Activated T-helper 1 cell treated with anti-CD3 and anti-CD28 coated beads, Interleukin-12 subunit alpha, Interleukin-12 subunit beta, Interleukin-2, Interleukin-4 antibody, amounts not matched to agents 30 ng/mL and 10 ng/mL and 1 ng/mL, durations not matched to agents 14 hours and 24 hours and 36 hours (primary cell): ENCODE results near the gene KAT8. TPM values are rescaled to one million over a fixed set of nuclear protein-coding genes. Genes with fewer than 3 reads are reported as not detected.
"Not testable (repeated sequence)": the region's sequence is repeated elsewhere in the genome, so short reads cannot be mapped to it uniquely, and the experiment has no call there.

ENCODE experiments used
- DNase-seq: peaks from one replicate; pipeline ENCODE4 v3.0.0; 2021; ENCODE audit warnings: low spot score
- H3K27ac Mint-ChIP-seq: one replicate; pipeline ENCODE4 v1.8.0; 2021; ENCODE audit warnings: mild to moderate bottlenecking, mixed read lengths
- H3K27me3 Mint-ChIP-seq: one replicate; pipeline ENCODE4 v1.8.0; 2022; ENCODE audit warnings: mild to moderate bottlenecking, moderate library complexity, mixed read lengths; ENCODE audit not compliant: insufficient read depth
- H3K36me3 Mint-ChIP-seq: one replicate; pipeline ENCODE4 v1.8.0; 2021; ENCODE audit warnings: low read depth, mixed read lengths
- H3K4me1 Mint-ChIP-seq: one replicate; pipeline ENCODE4 v1.8.0; 2021; ENCODE audit warnings: low read depth, mixed read lengths
- H3K4me3 Mint-ChIP-seq: one replicate; pipeline ENCODE4 v1.8.0; 2021; ENCODE audit warnings: mild to moderate bottlenecking, moderate library complexity, mixed read lengths
- H3K9me3 Mint-ChIP-seq: one replicate; pipeline ENCODE4 v1.8.0; 2021; ENCODE audit warnings: mixed read lengths
- intact Hi-C: fragments of 100-400 bp; cut with micrococcal nuclease; formaldehyde crosslinking; loops from one replicate; pipeline ENCODE4 v1.15.1; 2024
- total RNA-seq: library from RNA; stranded (reverse); gene quantifications from 2 replicates; pipeline ENCODE4 v1.2.3, GENCODE V29; 2022

KAT8 gene
- total RNA-seq, 1 donor from 2014 or later, result 58.2 TPM

DNA sequence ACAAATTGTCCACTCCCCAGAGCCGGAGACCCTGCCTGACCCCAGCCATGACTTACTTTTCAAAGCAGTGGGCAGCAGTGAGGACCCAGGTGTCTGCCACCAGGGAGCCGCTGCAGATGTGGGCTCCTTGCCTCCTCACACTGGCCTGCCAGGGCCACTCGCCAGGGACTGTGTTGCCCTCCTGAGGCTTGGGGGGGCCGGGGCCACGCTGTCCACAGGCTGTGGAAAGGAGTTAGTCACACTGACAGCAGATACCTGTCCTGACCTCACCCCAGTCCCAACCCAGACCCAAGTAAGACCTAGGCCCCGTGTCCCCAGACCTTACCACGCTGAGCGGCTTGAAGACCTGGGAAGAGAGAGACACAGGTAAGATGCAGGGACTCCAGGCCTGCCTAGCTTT is 30.0 kb upstream of the KAT8 start:
- H3K4me1 Mint-ChIP-seq, result peaks cover 3% of the 10 kb centered on the region
- H3K36me3 Mint-ChIP-seq, result peaks cover 10% of the 10 kb centered on the region
- H3K9me3 Mint-ChIP-seq, result no peaks in the 10 kb centered on the region
- no peak for DNase-seq
- intact Hi-C loops, result no loop called here
- H3K27me3 Mint-ChIP-seq, result no peaks in the 10 kb centered on the region
- H3K4me3 Mint-ChIP-seq, result no peak overlapping the region
- H3K27ac Mint-ChIP-seq, result no peak overlapping the region

DNA sequence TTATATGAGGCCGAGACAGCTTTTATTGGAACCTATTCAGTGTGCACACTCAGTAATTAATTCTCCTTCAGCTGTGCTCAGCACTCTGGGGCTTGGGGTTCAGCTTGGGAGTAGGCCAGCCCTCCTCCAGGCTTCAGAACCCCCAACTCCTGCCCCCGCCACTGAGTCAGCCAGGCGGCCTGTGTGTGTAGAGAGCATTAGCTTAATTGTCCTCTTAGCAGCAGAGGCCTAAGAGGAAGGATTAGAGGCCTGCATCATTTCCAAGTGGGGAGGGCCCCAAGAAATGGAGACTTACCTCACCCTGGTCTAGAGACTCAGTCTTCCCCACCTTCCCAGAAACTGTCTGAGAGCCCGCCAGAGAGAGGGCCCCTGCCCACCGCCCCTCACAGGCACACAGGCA is 29.5 kb upstream of the KAT8 start:
- H3K9me3 Mint-ChIP-seq, result no peaks in the 10 kb centered on the region
- intact Hi-C loops, result no loop called here

DNA sequence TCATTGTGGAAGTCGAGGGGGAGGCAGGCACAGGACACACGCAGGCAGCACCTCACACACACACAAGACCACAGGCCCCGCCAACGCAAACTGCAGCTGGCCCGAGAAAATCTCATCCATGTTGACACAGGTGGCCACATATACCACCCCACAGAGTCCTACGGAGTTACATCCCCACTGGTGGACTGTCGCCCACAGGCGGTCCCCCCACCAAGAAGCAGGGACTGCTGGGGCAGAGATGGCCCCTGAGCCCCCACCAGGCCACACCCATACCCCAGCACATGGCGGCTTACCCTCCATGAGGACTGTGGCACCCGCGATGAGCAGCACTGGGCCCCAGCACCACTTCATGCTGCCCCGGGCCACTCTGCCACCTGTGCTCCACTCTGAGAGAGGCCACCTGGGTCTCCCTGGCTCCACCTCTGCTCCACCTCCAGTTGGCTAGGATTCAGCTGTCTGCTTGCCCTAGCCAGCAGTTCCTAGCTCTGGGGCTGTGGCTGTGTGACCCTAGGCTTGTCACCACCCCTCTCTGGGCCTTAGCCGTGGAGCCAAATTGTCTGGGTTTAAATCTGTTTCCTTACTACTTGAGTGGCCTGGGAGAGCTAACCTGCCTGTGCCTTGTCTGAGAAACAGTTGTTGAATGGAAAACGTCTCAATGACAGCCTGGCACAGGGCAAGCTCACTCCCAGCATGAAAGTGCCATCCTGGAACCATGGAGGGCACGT is 28.8 kb upstream of the KAT8 start, which contains the start of gene PRSS53:
Gene PRSS53 (minus strand): TSS at position 485 of the 725 bp plus-strand sequence. CDS start 134 bp downstream, at position 351.
- Mint-ChIP-seq H3K4me3 (no peak within 1 kb of the TSS), H3K36me3 (peaks cover 10% of the 10 kb centered on the region), H3K9me3 (no peaks in the 10 kb centered on the region), H3K27me3 (no peaks in the 10 kb centered on the region), H3K27ac (no peak within 1 kb of the TSS), H3K4me1 (peaks cover 6% of the 10 kb centered on the region)
- DNase-seq, result no peak
- intact Hi-C loops, result no loop called here

More for the DNA sequence above, 29.5 kb upstream of the KAT8 start:
- Mint-ChIP-seq H3K4me1 (peaks cover 6% of the 10 kb centered on the region), H3K27me3 (no peaks in the 10 kb centered on the region), H3K27ac (no peak overlapping the region), H3K4me3 (no peak overlapping the region), H3K36me3 (peaks cover 10% of the 10 kb centered on the region)
- no peak for DNase-seq

- H3K4me3 Mint-ChIP-seq, result no peak overlapping the region
- intact Hi-C loops, result no loop called here
- H3K4me1 Mint-ChIP-seq, result peaks cover 12% of the 10 kb centered on the region
- peaks cover 10% of the 10 kb centered on the region for H3K36me3 Mint-ChIP-seq
- H3K9me3 Mint-ChIP-seq, result no peaks in the 10 kb centered on the region
- DNase-seq, result no peak
- no peak overlapping the region for H3K27ac Mint-ChIP-seq
- no peaks in the 10 kb centered on the region for H3K27me3 Mint-ChIP-seq
These were observed 28.3 kb upstream of the KAT8 start for GRCh38 chr16:31089199-31089598.

DNA sequence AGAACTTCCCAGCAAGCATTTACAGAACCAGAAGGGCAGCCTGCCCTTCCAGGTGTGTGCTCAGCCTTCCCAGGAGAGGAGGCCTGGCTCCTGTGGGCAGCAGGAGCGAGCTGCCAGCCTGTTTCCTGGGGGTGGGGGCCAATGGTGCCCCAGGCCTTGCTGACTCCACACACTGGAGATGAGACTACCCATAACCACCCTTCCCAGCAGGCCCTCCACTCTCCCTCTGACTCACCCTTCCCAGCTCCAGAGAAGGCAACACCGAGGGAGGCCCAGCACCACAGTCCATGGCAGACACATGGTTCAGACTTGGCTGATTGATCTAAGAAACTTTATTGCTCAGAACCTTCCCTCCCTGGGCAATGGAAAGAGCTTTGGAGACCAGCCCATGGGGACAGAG is 26.9 kb upstream of the KAT8 start:
- Mint-ChIP-seq H3K36me3 (peaks cover 8% of the 10 kb centered on the region), H3K27me3 (no peaks in the 10 kb centered on the region), H3K9me3 (no peaks in the 10 kb centered on the region), H3K4me3 (no peak overlapping the region), H3K27ac (peak overlapping the region; percentile 23), H3K4me1 (peaks cover 18% of the 10 kb centered on the region)
- intact Hi-C loops, result loop anchor here (5.0 kb wide), 1 partner anchor 352 kb away; the partner anchor contains the start of gene ZNF843
- DNase-seq, result no peak

- peaks cover 5% of the 10 kb centered on the region for H3K36me3 Mint-ChIP-seq
- peak overlapping the region; percentile 56 for H3K4me3 Mint-ChIP-seq
- H3K4me1 Mint-ChIP-seq, result peaks cover 27% of the 10 kb centered on the region
- no peaks in the 10 kb centered on the region for H3K9me3 Mint-ChIP-seq
- no peak overlapping the region for H3K27ac Mint-ChIP-seq
- no peak for DNase-seq
- H3K27me3 Mint-ChIP-seq, result no peaks in the 10 kb centered on the region
- intact Hi-C loops, result loop anchor here (5.0 kb wide), 1 partner anchor 350 kb away; the partner anchor contains the start of gene ZNF843
These were observed 25.1 kb upstream of the KAT8 start for GRCh38 chr16:31092330-31092729.

DNA sequence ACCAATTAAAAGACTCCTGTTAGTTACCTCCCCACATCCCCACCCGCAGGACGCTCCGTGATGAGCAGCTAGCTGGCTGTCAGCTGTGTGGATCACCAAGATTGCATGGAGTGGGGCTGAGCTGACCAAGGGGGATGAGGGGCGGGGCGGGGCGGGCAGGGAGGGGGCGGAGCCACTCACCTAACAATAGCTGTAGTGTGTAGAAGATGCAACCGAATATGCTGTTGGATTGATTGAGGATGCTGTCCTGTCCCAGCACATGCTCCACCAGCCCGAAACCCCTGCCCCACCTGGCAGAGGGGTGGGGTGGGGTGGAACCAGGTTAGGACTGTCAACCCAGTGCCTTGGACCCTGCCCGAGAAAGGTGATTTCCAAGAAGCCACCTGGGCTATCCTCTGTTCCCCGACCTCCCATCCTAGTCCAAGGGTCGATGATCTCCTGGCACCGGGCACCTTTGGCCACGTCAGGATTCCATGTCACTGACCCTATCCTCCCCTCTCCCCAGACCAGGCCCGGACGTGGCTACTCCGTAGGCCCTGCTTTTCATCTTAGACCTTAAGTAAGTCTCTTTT is 24.2 kb upstream of the KAT8 start:
- Mint-ChIP-seq H3K36me3 (peaks cover 5% of the 10 kb centered on the region), H3K27ac (no peak overlapping the region), H3K4me3 (peak overlapping the region; percentile 71), H3K27me3 (no peaks in the 10 kb centered on the region), H3K4me1 (peaks cover 27% of the 10 kb centered on the region), H3K9me3 (no peaks in the 10 kb centered on the region)
- intact Hi-C loops, result loop anchor here (5.0 kb wide), 1 partner anchor 349 kb away; the partner anchor contains the start of gene ZNF843
- no peak for DNase-seq

DNA sequence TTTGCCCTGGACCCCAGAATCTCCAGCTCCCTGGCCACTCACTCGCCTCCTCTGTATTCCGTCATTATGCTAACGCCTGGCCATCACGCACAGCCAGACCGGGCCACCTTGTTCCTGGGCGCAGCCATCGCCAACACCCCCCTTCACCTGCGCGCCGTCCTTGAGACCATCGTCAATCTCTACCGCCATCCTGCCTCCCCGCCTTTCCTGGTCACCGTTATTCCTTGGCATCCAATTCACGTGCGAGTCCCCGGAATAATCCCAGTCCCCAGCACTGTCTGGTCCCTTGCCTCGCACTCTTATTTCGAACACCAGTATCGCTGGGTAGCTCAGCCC is 23.4 kb upstream of the KAT8 start:
- Mint-ChIP-seq H3K27ac (peak overlapping the region; percentile 82), H3K4me3 (peak overlapping the region; percentile 95), H3K36me3 (peaks cover 5% of the 10 kb centered on the region), H3K27me3 (no peaks in the 10 kb centered on the region), H3K9me3 (no peaks in the 10 kb centered on the region), H3K4me1 (peaks cover 27% of the 10 kb centered on the region)
- no peak for DNase-seq
- intact Hi-C loops, result loop anchor here (1.0 to 5.0 kb wide), 9 partner anchors 15 to 348 kb away; partner anchors contain the start of genes BCKDK, FBXL19, KAT8 and SETD1A

- no peaks in the 10 kb centered on the region for H3K9me3 Mint-ChIP-seq
- peaks cover 5% of the 10 kb centered on the region for H3K36me3 Mint-ChIP-seq
- peak within 1 kb of the TSS; percentile 95 for H3K4me3 Mint-ChIP-seq
- no peaks in the 10 kb centered on the region for H3K27me3 Mint-ChIP-seq
- H3K27ac Mint-ChIP-seq, result peak within 1 kb of the TSS; percentile 82
- H3K4me1 Mint-ChIP-seq, result peaks cover 27% of the 10 kb centered on the region
- DNase-seq, result peak; percentile 84
- intact Hi-C loops, result loop anchor here (1.0 to 5.0 kb wide), 9 partner anchors 14 to 348 kb away; partner anchors contain the start of genes BCKDK, FBXL19, KAT8 and SETD1A
These were observed 22.9 kb upstream of the KAT8 start, which contains the start of gene VKORC1 for GRCh38 chr16:31094424-31095120. Gene VKORC1 (minus strand): TSS chr16:31094797. CDS start chr16:31094729, 68 bp downstream.

- Mint-ChIP-seq H3K9me3 (no peaks in the 10 kb centered on the region), H3K27ac (no peak overlapping the region), H3K36me3 (no peaks in the 10 kb centered on the region), H3K4me1 (peaks cover 12% of the 10 kb centered on the region), H3K27me3 (peaks cover 1% of the 10 kb centered on the region), H3K4me3 (no peak overlapping the region)
- intact Hi-C loops, result no loop called here
- no peak for DNase-seq
These were observed 17.4 kb upstream of the KAT8 start for GRCh38 chr16:31099860-31100638.

GRCh38 chr16:31100876-31101641 is 16.4 kb upstream of the KAT8 start:
- H3K27ac Mint-ChIP-seq, H3K4me3 Mint-ChIP-seq, H3K9me3 Mint-ChIP-seq, H3K4me1 Mint-ChIP-seq, H3K36me3 Mint-ChIP-seq, DNase-seq, intact Hi-C loops, H3K27me3 Mint-ChIP-seq: not testable (repeated sequence)
